Neuronal stem cell (in vitro differentiated cells): ENCODE measurements around the gene MUSK.

ENCODE experiments used
- DNase-seq: peaks from one replicate; pipeline ENCODE4 v3.0.0-alpha.2; 2013; ENCODE audit warnings: low spot score
- H2AFZ ChIP-seq: one replicate; pipeline ENCODE4 v1.6.1; 2013; ENCODE audit warnings: mild to moderate bottlenecking, low read length, inconsistent platforms
- H2AK5ac ChIP-seq: 2 replicates; pipeline ENCODE4 v1.6.1; 2013; ENCODE audit warnings: low read depth, mild to moderate bottlenecking, inconsistent platforms, low read length, moderate library complexity, mixed read lengths
- H2BK120ac ChIP-seq: 2 replicates; pipeline ENCODE4 v1.6.1; 2013; ENCODE audit warnings: low read depth, mild to moderate bottlenecking, inconsistent platforms, low read length, moderate library complexity, mixed read lengths
- H2BK12ac ChIP-seq: one replicate; pipeline ENCODE4 v1.6.1; 2013; ENCODE audit warnings: low read length, inconsistent platforms
- H2BK15ac ChIP-seq: 2 replicates; pipeline ENCODE4 v1.6.1; 2013; ENCODE audit warnings: mild to moderate bottlenecking, low read length, inconsistent platforms, mixed read lengths
- H2BK5ac ChIP-seq: one replicate; pipeline ENCODE4 v1.6.1; 2013; ENCODE audit warnings: inconsistent platforms, mild to moderate bottlenecking, low read length, moderate library complexity
- H3K14ac ChIP-seq: one replicate; pipeline ENCODE4 v1.6.1; 2013; ENCODE audit warnings: low read length, inconsistent platforms
- H3K18ac ChIP-seq: 2 replicates; pipeline ENCODE4 v1.6.1; 2013; ENCODE audit warnings: low read length, inconsistent platforms
- H3K23ac ChIP-seq: 2 replicates; pipeline ENCODE4 v1.6.1; 2013; ENCODE audit warnings: low read depth, mild to moderate bottlenecking, mixed read lengths, low read length, inconsistent platforms; ENCODE audit not compliant: poor library complexity
- H3K27ac ChIP-seq: replicated peaks from 3 replicates; pipeline ENCODE4 v1.5.1; 2013; ENCODE audit warnings: low read length, inconsistent platforms
- H3K27me3 ChIP-seq, 3 experiments: 2 replicates each; pipeline ENCODE4 v1.6.1; 2013; ENCODE audit warnings: low read length in 3 of 3, mild to moderate bottlenecking in 2 of 3, inconsistent platforms in 1 of 3, low read depth in 1 of 3, mixed read lengths in 1 of 3, moderate library complexity in 1 of 3; ENCODE audit not compliant: control insufficient read depth in 3 of 3, insufficient read depth in 3 of 3
- H3K36me3 ChIP-seq, 2 donors: replicated peaks in 1 of 2; 2 replicates each; pipeline ENCODE4 v1.6.1; 2013; ENCODE audit warnings: low read length in 2 of 2; ENCODE audit not compliant: control insufficient read depth in 2 of 2, insufficient read depth in 2 of 2
- H3K4ac ChIP-seq: 2 replicates; pipeline ENCODE4 v1.6.1; 2013; ENCODE audit warnings: inconsistent platforms, mild to moderate bottlenecking, low read length, moderate library complexity
- H3K4me1 ChIP-seq, 2 donors: 1 replicate in 1 of 2; 2 replicates in 1 of 2; pipeline ENCODE4 v1.6.1; 2013; ENCODE audit warnings: low read length in 2 of 2, low read depth in 1 of 2; ENCODE audit not compliant: control insufficient read depth in 2 of 2, insufficient read depth in 1 of 2
- H3K4me2 ChIP-seq: one replicate; pipeline ENCODE4 v1.6.1; 2013; ENCODE audit warnings: mild to moderate bottlenecking, low read length, inconsistent platforms; ENCODE audit not compliant: insufficient read depth, poor library complexity, severe bottlenecking
- H3K4me3 ChIP-seq, 2 donors: 2 replicates each; pipeline ENCODE4 v1.5.1; 2013; ENCODE audit warnings: low read length in 2 of 2, mild to moderate bottlenecking in 2 of 2, inconsistent platforms in 1 of 2, moderate library complexity in 1 of 2
- H3K79me1 ChIP-seq: one replicate; pipeline ENCODE4 v1.6.1; 2013; ENCODE audit warnings: low read depth, mild to moderate bottlenecking, inconsistent platforms, low read length, moderate library complexity
- H3K9ac ChIP-seq: one replicate; pipeline ENCODE4 v1.6.1; 2013; ENCODE audit warnings: mild to moderate bottlenecking, low read depth, low read length, inconsistent platforms; ENCODE audit not compliant: poor library complexity
- H3K9me3 ChIP-seq, 2 donors: replicated peaks in 1 of 2; 2 replicates each; pipeline versions ENCODE3 to v1.6.1; 2013; ENCODE audit warnings: low read length in 2 of 2, mild to moderate bottlenecking in 2 of 2, inconsistent platforms in 1 of 2, low read depth in 1 of 2, mixed read lengths in 1 of 2, moderate library complexity in 1 of 2; ENCODE audit not compliant: control insufficient read depth in 2 of 2, insufficient read depth in 1 of 2
- H4K8ac ChIP-seq: one replicate; pipeline ENCODE4 v1.6.1; 2013; ENCODE audit warnings: low read depth, mild to moderate bottlenecking, inconsistent platforms, low read length, moderate library complexity
- H4K91ac ChIP-seq: one replicate; pipeline ENCODE4 v1.6.1; 2013; ENCODE audit warnings: low read length, low read depth, mild to moderate bottlenecking, inconsistent platforms; ENCODE audit not compliant: poor library complexity
- WGBS, 2 donors: extraction: QIAGEN DNeasy Blood & Tissue Kit; methylation state at CpG; one replicate each; pipeline ENCODE4 v1.1.7; 2013; ENCODE audit warnings: missing lambda C conversion rate in 2 of 2, mixed read lengths in 1 of 2; ENCODE audit not compliant: insufficient read length in 2 of 2, insufficient replicate concordance in 1 of 2; ENCODE audit errors: extremely low coverage in 2 of 2; 5-methylcytosine and 5-hydroxymethylcytosine counted together

Gene MUSK

GRCh38 chr9:110742741-110743371, 74.3 kb downstream of the MUSK start:
- no peak overlapping the region for H3K4ac ChIP-seq
- peaks cover 0 to 9% of the 10 kb centered on the region in 2 donors for H3K9me3 ChIP-seq
- no peaks in the 10 kb centered on the region for H3K27me3 ChIP-seq
- no peak overlapping the region for H2BK5ac ChIP-seq
- H2AK5ac ChIP-seq: no peak overlapping the region
- H3K4me1 ChIP-seq: peaks cover 4 to 9% of the 10 kb centered on the region in 2 donors
- H4K8ac ChIP-seq: no peak overlapping the region
- H2BK120ac ChIP-seq: no peak overlapping the region
- no peak overlapping the region for H3K4me2 ChIP-seq
- peak; percentile 41 for DNase-seq
- peak overlapping the region; percentile 70 for H2AFZ ChIP-seq
- no peak overlapping the region for H3K18ac ChIP-seq
- no peak overlapping the region for H2BK12ac ChIP-seq
- H3K23ac ChIP-seq: no peak overlapping the region
- no peaks in the 10 kb centered on the region for H3K36me3 ChIP-seq
- WGBS, 2 donors: no CpG with 5 or more reads among the region's 8 CpGs
- H3K9ac ChIP-seq: no peak overlapping the region
- H4K91ac ChIP-seq: no peak overlapping the region
- no peak overlapping the region for H2BK15ac ChIP-seq
- H3K14ac ChIP-seq: no peak overlapping the region
- no peak overlapping the region for H3K27ac ChIP-seq
- H3K4me3 ChIP-seq: no peak overlapping the region
- H3K79me1 ChIP-seq: no peaks in the 10 kb centered on the region

- no peak overlapping the region for H4K8ac ChIP-seq
- H3K79me1 ChIP-seq: no peaks in the 10 kb centered on the region
- H3K36me3 ChIP-seq: no peaks in the 10 kb centered on the region
- no peaks in the 10 kb centered on the region for H3K27me3 ChIP-seq
- H4K91ac ChIP-seq: no peak overlapping the region
- no peak for DNase-seq
- whole genome bisulfite sequencing, 2 donors: no CpG with 5 or more reads among the region's 4 CpGs
- H2BK12ac ChIP-seq: no peak overlapping the region
- no peak overlapping the region for H2BK15ac ChIP-seq
- H3K4me1 ChIP-seq: peaks cover 4 to 9% of the 10 kb centered on the region in 2 donors
- peak overlapping the region; percentile 41 for H2AFZ ChIP-seq
- no peak overlapping the region for H3K18ac ChIP-seq
- H3K14ac ChIP-seq: no peak overlapping the region
- H2BK120ac ChIP-seq: no peak overlapping the region
- H3K9me3 ChIP-seq: peaks cover 0 to 2% of the 10 kb centered on the region in 2 donors
- H3K23ac ChIP-seq: no peak overlapping the region
- no peak overlapping the region for H3K4me3 ChIP-seq
- no peak overlapping the region for H2AK5ac ChIP-seq
- H3K4ac ChIP-seq: no peak overlapping the region
- H3K9ac ChIP-seq: no peak overlapping the region
- H3K27ac ChIP-seq: no peak overlapping the region
- no peak overlapping the region for H3K4me2 ChIP-seq
- H2BK5ac ChIP-seq: no peak overlapping the region
Measured at GRCh38 chr9:110744715-110745384, 76.3 kb downstream of the MUSK start.

- Histone ChIP-seq H4K91ac (no peak overlapping the region), H2BK5ac (no peak overlapping the region), H3K14ac (no peak overlapping the region), H3K4me1 (peaks cover 4 to 9% of the 10 kb centered on the region in 2 donors), H2BK15ac (no peak overlapping the region), H3K4ac (no peak overlapping the region), H2BK12ac (no peak overlapping the region), H3K9me3 (no peaks in the 10 kb centered on the region), H3K23ac (no peak overlapping the region), H3K36me3 (no peaks in the 10 kb centered on the region), H3K79me1 (no peaks in the 10 kb centered on the region), H3K9ac (no peak overlapping the region), H4K8ac (no peak overlapping the region), H2BK120ac (no peak overlapping the region), H2AK5ac (no peak overlapping the region), H2AFZ (no peak overlapping the region), H3K27me3 (no peaks in the 10 kb centered on the region), H3K4me3 (no peak overlapping the region), H3K18ac (no peak overlapping the region), H3K27ac (no peak overlapping the region), H3K4me2 (no peak overlapping the region)
- no CpG with 5 or more reads among the region's 1 CpG for WGBS, 2 donors
- DNase-seq: no peak
Measured at GRCh38 chr9:110745676-110746075, 77.1 kb downstream of the MUSK start.

DNA sequence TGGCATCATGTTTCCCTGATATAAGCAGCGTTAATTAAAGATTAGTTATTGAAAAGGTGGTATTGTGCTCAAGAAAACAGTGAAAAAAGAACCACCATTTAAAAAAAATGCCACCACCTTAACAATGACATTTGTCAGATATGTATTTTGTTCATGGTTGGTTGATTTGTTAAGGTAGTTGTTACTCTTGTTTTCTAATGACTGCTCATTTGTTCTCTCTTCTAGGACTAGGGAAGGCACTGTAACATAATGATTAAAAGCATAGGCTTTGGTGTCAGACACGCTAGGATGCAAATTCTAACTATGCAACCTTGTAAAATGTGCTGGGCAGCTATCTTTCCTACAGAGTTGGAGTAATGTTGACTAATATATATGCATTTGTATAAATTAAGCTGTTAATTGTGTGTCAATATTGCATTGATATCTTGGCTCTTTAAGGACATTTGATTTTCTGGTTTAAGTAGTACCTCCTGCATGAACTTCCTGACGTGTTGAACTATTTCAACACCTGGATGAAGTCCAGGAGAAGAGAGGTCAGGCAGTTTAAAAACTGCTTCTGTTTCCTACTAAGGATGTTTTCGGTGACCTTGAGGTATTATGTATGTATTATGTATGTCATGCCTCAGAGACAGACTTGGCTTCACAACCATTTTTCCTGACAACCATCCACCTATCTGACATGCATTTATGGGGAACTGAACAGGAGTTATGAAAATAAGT, 77.8 kb downstream of the MUSK start:
- no CpG with 5 or more reads among the region's 4 CpGs for WGBS, 2 donors
- no peak overlapping the region for H3K27ac ChIP-seq

More for the DNA sequence above, 77.8 kb downstream of the MUSK start:
- H2AFZ ChIP-seq: no peak overlapping the region
- H3K4me1 ChIP-seq: peaks cover 4 to 9% of the 10 kb centered on the region in 2 donors
- H2BK15ac ChIP-seq: no peak overlapping the region
- H3K4ac ChIP-seq: no peak overlapping the region
- H3K23ac ChIP-seq: no peak overlapping the region
- H2BK5ac ChIP-seq: no peak overlapping the region
- no peak overlapping the region for H2AK5ac ChIP-seq
- H3K9me3 ChIP-seq: no peaks in the 10 kb centered on the region
- no peak overlapping the region for H2BK12ac ChIP-seq
- H3K79me1 ChIP-seq: no peaks in the 10 kb centered on the region
- no peak overlapping the region for H4K8ac ChIP-seq
- H3K18ac ChIP-seq: no peak overlapping the region
- H3K4me2 ChIP-seq: no peak overlapping the region
- no peak overlapping the region for H3K14ac ChIP-seq
- no peak overlapping the region for H4K91ac ChIP-seq
- H3K4me3 ChIP-seq: no peak overlapping the region
- H3K27me3 ChIP-seq: no peaks in the 10 kb centered on the region
- no peak overlapping the region for H2BK120ac ChIP-seq
- DNase-seq: no peak
- no peaks in the 10 kb centered on the region for H3K36me3 ChIP-seq
- no peak overlapping the region for H3K9ac ChIP-seq
